ENCODE data around the gene FAM149B1.

GRCh38 chr10:73207883-73208282 lies 40.0 kb downstream of the FAM149B1 start:
- TF ChIP-seq CTCF (IDR thresholded peaks at IDR 0.05; ENCODE audit: poor library complexity, severe bottlenecking) = no peak
- TF ChIP-seq EZH2 (IDR thresholded peaks at IDR 0.05; ENCODE audit: borderline replicate concordance, insufficient read depth, low read length, poor library complexity, severe bottlenecking) = no peak
- no peak for TF ChIP-seq EP300 (conservative IDR thresholded peaks at IDR 0.05; ENCODE audit: poor library complexity, severe bottlenecking)
- TF ChIP-seq SMC3 (conservative IDR thresholded peaks at IDR 0.05; ENCODE audit: poor library complexity) = no peak
- TF ChIP-seq TAF1 (IDR thresholded peaks at IDR 0.05; ENCODE audit: low read depth) = no peak

Measured in neural cell (in vitro differentiated cells).